ENCODE measurements around the gene RALGPS2.

The RALGPS2 gene

DNA sequence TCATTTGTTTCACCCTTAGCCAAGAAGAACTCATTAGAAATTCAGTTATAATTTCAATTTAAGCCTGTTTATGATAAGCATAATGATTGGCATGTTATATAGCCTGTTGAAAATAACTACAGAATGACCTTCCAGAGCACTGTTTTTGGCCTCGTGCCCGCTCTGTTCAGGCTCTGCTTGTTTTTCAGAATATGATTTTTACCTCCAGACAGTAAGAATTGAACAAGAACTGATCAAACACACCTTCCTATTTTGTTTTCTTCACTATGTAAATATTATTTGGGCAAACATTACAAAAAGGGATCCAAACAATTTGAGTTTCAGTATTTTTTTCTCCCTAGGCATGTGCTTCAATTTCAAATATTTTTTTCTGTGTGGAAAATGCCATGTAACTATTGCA lies 193.9 kb downstream of the RALGPS2 start:
- no peak for DNase-seq (ENCODE audit: low read depth in 2 of 2)

DNA sequence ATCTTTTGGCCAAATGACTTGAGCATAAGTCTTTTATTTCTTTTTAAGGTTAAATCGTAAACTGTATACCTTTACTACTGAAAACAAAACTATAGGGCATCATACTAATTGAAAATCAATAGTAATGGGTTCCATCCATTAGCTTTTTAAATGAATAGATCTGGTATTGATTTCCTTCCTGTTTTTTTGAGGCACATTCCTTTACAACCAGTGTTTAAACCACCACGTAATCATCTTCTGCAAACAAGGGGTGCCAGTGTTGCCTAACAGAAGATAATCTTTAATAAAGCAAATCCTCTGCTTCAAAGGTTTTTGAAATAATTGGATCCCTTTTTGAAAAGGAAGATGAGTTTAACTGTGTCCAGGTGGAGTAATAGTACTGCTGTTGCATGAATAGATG lies 194.5 kb downstream of the RALGPS2 start:
- no peak for DNase-seq (ENCODE audit: low read depth in 2 of 2)

DNA sequence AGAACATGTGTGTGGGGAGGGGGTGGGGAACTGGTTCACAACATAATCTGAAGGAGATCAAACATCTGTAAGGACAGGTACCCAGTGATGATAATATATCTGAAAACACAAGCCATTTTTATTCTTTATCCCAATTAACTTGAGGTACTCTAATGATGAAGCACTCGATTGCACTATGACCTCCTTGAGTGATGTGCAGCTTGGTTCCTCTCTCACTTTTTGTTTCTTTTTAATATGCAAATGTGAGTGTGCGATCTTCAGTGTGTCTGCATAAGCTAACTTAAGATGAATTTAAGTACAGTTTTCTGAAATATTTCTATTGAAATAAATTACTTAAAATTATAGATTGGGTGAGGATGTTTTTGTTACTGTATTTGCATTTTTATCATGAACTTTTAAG lies 196.5 kb downstream of the RALGPS2 start:
- no peak for DNase-seq (ENCODE audit: low read depth in 2 of 2)

DNA sequence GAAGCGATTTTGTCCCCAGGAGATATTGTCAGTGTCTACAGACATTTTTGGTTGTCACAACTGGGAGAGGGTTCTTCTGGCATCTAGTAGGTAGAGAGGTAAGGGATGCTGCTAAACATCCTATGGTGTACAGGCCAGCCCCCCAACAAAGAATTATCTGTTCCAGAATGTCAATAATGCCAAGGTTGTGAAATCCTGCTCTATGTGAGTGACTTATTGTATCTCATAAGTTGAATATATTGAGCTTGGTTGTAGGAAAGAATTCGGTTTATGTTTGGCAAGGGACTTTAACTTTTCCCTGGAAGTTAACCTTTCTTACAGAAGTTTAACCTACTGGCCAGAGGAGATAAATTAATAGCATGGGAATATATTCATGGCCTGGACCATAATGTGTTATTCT lies 198.5 kb downstream of the RALGPS2 start:
- DNase-seq (ENCODE audit: low read depth in 2 of 2): no peak

DNA sequence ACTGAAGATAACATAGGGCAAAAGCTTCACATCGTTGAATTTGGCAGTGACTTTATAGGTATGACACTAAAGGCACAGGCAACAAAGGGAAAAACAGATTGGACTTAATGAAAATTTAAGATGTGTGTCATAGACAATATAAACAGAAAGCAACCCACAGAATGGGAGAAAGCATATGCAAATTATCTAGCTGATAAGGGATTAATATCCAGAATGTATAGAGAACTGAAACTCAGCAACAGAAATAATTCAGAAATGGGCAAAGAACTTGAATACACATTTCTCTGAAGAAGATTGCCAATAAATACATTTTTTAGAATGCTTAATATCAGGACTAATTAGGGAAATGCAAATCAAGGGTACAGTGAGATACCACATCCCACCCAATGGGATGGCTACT lies 201.0 kb downstream of the RALGPS2 start:
- no peak for DNase-seq (ENCODE audit: low read depth in 2 of 2)

DNA sequence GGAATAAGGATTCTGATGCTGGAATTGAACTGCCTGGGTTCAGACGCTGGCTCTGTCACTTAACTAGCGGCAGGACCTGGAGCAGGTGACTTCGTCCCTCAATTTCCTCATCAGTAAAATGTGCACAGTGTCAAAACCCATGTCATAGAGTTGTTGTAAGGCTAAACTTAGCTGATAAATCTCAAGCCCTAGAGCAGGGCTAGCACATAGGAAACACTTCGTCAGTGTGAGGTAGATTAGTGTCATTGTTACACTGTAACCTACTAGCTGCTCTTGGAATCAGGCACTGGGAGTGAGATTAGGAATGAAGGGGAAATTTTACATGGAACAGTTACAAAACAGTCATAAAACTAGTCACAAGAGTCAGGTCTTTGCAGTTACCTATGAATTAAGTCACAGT lies 202.0 kb downstream of the RALGPS2 start:
- no peak for DNase-seq (ENCODE audit: low read depth in 2 of 2)

DNA sequence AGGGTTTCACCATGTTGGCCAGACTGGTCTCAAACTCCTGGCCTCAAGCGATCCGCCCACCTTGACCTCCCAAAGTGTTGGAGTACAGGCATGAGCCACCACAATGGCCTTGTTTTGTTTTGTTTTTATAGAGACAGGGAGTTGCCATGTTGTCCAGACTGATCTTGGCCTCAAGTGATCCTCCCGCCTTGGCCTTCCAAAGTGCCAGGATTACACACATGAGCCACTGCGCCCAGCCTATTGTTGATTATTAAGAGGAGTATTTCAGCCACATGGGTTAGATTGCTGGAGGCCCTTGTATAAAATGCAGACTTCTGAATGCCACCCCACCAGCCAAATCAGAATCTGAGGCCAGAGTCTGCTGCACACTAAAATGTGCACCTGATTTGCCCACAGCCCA lies 203.0 kb downstream of the RALGPS2 start:
- no peak for DNase-seq (ENCODE audit: low read depth in 2 of 2)

DNA sequence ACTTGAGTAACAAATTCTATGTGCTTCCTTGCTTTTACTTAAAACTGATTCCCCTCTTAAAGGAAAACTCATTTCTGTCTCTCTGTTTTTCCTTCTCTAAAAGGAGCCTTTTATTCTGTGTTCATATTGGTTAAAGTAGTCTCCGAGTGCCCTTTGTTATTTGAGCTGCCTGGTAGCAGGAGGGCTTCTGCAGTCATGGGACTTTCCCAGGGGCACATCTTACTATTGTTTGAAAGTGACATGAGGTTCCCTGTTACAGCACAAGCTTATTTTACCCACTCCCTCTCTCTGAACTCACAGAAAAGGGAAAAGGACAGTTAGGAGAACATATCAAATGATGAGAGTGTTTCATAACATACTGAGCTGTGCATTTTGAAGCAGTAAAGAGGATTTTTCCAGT lies 203.9 kb downstream of the RALGPS2 start:
- DNase-seq (ENCODE audit: low read depth in 2 of 2): no peak

DNA sequence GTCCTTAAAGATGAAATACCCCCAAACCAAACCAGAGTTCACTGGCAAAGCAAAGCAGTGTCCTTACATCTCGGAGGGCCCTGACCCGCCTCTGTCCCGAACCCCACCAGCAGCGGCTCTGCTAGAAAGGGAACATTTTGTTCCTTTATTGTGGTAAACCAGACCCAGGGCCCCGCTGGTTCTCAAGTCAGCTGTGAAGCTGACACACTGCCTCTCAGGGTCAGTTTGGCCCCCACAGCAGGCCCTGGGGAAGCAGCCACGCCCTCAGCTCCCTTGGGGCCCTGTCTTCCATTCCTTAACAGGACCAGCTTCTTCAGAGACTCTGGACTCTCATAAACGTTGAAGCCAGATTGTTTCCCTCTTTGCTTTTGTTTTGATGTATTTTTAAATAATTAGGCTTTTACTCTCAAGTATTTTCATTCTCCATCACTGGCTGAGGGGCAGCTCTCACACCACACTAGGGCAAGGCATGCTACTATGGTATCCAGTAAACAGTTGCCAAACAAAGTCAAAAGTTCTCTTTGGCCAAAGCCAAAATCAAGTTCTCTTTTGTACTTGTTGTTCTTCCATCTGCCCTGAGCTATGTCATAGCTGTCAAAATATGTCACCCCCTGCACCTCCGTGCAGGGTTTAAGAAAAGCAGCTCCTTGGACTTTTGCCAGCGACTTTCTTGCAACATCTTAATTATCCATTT lies 207.0 kb downstream of the RALGPS2 start:
- DNase-seq (ENCODE audit: low read depth in 2 of 2): no peak

DNA sequence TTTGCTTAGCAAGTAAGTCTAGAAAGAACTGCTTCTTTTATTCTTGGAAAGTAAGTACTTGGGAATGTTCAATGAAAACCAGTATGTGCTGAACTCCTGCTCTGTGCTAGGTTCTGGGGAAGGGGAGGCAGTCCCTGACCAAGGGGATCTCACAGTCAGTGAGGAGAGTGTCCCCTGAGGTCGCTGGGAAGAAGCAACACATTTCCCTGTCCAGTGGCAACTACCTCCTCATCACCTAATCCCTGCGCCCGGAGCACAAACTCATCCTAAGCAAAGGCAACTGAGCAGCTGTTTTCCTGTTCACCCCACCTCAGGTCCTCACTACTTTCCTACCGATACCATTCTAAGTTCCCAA lies 207.5 kb downstream of the RALGPS2 start:
- no peak for DNase-seq (ENCODE audit: low read depth in 2 of 2)

DNA sequence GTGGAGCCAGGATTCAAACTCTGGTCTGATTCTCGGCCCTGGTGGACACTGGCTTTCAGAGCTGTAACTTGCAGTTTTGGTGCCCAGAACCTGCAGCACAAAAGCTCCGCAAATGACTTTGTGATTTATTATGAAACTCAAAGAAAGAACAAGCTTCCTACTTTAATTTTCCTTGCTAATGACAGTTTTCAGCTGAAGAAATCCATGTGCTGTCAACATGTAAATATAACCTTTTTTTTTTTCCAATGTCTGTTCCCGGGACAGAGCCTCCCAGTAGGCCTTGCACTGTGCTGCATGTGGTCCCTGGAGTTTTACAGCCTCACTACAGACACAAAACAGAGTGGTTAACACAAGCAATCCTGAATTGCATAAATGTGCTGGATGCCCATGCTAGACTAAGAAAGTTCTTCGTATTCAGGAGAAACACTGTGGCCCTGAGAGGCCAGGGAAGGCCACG lies 208.1 kb downstream of the RALGPS2 start:
- no peak for DNase-seq (ENCODE audit: low read depth in 2 of 2)

DNA sequence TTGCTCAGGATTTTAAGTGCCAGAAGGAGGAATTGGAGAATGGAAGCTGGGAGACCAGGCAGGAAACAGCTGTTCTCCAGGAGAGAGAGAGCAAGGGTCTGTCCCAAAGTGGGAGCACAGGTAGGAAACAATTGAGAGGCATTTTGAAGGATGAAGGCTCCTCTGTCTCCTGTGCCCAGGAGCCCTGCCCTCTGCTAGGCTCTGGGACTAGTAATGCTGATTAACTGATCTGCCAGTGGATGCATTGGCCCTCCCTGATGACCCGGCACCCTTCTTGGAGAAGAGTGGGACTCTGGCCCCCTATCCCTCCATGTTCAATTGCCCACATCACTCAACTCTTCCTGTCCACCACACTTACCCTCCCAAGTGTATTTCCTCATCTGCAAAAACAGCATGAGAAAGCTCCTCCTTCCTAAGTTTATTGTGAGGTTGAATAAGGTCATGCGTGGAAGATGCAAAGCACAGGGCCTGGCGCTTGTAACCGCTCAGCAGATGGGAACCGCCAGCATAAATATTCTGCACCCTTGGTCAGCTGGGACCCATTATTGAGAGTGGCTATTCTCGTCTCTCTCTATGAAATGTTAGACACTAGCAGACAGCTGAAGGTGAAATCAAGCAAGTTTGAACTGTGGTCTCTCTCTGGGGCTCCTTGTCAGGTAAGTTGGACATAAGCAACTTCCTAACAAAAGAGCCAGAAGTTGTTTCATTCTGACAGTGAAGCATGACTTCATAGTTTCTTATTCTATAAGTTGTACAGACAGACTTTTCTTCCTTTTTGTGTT lies 208.9 kb downstream of the RALGPS2 start:
- no peak for DNase-seq (ENCODE audit: low read depth in 2 of 2)

DNA sequence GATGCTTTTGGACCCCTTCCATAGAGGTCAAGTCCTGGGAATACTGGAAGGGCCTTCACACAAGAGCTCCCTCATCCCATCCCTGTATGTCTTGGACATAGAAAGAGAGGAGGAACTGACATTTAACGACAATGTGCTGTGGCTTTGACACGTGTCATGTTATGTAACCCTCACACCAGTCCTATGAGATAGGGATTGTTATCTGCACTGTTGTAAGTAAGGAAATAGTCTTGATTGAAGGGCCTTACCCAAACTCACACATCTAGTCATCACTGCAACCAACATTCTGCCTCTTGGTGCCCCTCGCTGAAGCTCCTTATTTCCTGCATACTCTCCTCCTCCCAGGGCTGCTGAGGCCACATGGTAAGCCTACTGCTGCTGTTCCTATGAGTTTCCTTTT lies 209.5 kb downstream of the RALGPS2 start:
- no peak for DNase-seq (ENCODE audit: low read depth in 2 of 2)

DNA sequence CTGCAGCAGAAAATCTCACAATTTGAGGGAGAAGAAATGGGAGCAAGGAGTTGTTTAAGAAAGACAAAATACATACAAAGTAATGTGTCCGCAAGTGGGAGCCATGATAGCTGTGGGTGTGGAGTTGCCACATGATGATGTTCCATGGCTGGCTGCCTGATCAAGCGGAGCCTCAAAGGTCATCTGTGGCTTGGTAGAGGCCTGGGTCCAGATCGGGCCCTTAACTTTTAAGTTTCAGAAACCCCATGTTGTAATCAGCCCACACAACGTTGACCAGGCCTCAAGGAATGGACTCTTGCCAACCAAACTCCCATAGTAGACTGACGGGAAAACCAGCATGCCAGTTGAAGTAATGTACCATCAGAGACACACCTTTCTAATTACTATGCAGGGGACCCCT lies 210.6 kb downstream of the RALGPS2 start:
- no peak for DNase-seq (ENCODE audit: low read depth in 2 of 2)

DNA sequence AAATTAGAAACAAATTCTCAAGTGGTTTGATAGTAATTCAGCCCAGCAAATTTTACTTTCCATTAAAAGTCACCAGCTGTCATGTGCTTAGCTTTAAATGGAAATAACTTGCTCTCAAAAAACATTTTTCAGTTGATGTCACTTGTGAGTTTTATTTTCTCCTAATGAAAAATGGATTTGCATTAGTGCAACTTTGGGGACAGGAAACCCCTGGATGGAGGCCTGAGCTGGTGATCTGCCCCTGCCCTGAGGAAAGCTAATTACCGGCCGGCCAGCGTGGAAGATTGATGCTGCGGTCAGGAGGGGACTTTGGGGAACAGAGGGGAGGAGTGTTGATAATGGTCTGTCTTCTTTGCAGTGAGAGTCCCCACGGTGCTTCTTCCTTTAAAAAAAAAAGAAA lies 212.7 kb downstream of the RALGPS2 start:
- DNase-seq (ENCODE audit: low read depth in 2 of 2): no peak

DNA sequence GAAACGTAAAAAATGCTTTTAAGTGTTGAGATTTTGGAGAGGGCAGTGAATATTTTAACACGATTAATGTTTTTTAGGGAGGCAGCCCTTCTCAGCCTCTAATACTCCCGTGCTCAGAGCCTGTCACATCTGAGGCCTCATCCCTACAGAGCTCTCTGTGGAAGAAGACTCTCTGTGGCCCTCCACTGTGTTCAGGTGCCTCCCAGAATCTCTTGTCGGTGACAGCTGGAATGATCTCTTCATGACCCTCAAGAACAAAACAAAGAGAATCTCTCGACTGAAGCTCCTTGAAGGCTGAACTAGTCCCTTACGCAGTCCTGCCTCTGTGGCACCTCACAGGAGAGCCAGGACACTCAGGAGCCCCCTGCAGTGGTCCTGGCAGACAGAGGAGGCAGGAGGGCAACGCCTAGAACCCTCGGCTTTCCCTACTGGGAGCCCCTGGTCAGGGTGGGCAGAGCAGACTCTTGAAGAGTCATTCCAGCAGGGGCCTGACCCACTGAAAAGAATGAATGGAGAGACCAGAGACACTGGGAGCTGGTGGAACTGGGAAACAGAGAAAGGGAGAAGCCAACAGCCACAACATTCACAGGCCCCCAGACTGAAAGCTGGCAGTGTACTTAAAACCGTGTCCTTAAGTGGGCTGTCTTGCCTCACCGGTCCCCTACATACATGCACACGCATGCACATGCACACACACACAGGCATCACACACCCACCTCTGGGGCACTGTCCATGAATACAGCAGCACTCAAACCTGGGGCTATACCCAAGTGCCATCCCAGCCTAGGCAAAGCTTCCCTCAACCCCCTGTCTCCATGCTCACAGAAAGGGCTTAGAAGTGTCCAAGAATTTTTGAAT lies 213.3 kb downstream of the RALGPS2 start:
- no peak for DNase-seq (ENCODE audit: low read depth in 2 of 2)

DNA sequence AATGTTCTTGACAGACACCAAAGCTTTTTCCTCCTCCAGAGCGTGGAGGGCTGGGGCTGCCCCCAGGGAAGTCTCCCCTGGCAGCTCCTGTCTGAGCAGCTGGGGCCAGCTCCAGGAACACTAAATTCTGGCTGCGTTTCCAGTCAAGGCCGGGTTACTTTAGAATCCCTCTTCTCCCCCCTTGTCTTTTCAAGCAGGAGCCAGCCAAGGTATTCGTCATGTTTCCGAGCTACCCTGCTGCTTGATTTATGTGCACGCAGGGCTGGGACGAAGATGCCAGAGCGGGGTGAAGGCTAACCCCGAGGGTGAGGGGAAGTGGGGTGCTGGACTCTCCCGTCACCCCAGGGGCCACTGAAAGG lies 213.9 kb downstream of the RALGPS2 start:
- DNase-seq (ENCODE audit: low read depth in 2 of 2): no peak

DNA sequence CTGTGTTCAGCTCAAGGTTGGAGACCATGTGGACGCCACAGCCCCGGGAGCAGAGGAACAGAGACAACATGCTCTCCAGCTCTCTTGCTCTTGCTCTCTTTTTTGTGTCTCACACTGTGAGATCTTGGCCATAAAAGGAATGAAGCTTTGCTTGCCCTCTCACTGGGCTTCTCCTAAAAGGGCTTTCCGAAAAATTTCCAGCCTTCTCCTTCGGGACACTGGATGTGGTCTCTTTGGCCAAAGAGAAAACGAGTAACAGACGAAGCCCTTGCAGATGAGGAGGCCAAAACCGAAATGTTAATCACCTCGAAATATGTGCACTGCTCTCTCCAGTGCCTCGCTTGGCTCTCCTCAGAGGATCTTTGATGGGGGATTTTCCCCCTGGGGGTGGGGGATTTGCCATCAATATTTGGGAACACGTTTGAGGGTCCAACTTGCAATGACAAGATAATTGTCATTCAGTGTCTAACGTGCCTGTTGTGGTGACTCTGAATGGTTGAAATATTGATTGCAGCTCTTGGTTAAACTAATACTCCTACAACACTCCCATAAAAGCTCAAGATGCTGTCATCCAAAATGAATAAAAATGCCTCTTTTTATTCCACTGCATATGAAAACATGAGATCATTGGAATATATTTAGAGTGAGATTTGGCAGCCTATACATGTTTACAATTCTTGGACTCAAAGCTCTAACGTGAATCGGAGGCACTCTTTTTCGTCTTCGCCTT lies 214.5 kb downstream of the RALGPS2 start:
- no peak for DNase-seq (ENCODE audit: low read depth in 2 of 2)

DNA sequence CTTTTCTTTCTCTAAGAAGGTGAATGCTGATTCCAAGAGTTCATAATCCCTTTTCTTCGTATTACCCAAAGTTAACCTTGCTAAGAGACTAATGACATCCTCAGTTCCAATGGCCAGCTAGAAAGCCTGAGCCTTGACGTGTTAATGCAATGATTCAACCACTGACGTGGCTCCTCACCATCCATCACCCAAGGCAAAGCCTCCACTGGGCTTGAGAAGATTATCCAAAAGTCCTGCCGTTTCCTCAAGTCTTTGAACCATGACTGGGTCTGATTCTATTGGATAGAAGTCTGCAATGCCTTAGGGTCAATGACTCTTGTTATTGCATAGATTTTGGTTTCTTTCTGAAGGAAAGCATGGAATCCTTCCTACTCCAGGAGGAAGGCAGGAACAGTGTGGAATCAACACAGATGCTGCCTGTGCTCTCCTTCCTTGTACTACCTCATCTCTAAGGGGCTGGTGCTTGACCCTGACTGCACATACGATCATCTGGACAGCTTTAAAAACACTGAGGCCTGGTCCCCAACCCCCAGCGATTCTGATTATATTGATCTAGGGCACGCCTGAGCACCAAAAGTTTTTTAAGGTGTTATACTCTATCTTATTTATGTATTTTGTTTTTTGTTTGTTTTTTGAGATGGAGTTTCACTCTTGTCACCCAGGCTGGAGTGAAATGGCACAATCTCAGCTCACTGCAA lies 215.2 kb downstream of the RALGPS2 start:
- DNase-seq (ENCODE audit: low read depth in 2 of 2): no peak

DNA sequence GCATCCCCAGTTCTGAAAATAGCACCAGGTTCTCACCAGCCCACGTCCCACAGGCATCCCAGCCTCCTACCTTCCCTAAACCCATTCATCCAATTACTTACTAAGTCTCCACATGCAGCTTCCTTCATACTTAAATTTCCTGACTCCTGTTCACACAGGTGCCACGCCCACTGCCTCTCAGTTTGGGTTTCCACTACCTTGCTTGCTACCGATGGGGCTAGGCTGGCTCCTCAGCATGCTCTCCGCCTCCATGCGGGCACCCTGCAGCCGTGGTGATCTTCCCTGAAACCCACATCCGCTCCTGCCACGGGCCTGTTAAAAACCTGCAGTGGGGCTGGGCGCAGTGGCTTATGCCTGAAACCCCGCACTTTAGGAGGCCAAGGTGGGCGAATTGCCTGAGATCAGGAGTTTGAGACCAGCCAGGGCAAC lies 216.2 kb downstream of the RALGPS2 start:
- no peak for DNase-seq (ENCODE audit: low read depth in 2 of 2)

DNA sequence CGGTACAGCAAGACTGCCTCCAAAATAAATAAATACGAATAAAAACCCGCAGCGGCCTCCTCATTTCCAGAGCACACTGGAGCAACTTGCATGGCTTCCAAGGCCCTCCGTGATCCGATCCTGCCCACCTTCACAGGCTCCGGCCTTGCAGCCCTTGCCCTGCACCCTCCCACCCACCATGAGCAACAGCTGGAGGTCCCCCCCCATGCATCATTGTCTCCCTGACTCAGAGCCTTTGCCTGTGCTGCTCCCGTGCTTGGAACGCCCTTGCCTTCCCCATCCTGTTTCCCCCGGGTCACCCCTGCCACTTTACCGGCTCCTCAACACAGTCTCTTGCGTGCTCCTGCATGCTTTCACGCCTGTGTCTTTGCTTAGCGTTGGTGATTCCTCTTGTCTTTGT lies 216.8 kb downstream of the RALGPS2 start:
- DNase-seq (ENCODE audit: low read depth in 2 of 2): no peak

Measured in stimulated activated CD4-positive, alpha-beta T cell treated with anti-CD3 and anti-CD28 coated beads, Interleukin-1b, Interleukin-23, amount 100 ng/mL, for 1 hour (primary cell).